K562 (cell line): ENCODE results near the gene TBL2. TPM values are rescaled to one million over a fixed set of nuclear protein-coding genes. Genes with fewer than 3 reads are reported as not detected.

Source experiments
- ARID2 ChIP-seq: fragments of 450-650 bp; IDR thresholded peaks from 2 replicates; pipeline ENCODE4 v1.6.1; 2017; ENCODE audit warnings: antibody characterized with exemption, mild to moderate bottlenecking
- KHSRP ChIP-seq: fragments of 450-650 bp; IDR thresholded peaks from 2 replicates; pipeline ENCODE4 v1.6.1; 2017
- KLF6 ChIP-seq: fragments of 250-450 bp; sonication (Bioruptor Pico); IDR thresholded peaks from 2 replicates; pipeline ENCODE4 v1.4.0; 2020; ENCODE audit warnings: mild to moderate bottlenecking, moderate library complexity, borderline replicate concordance
- MAZ ChIP-seq, 2 experiments: fragments of 450-650 bp in 1 of 2; sonication (generic) in 1 of 2; formaldehyde crosslinking; IDR thresholded peaks in 1 of 2; conservative IDR thresholded peaks in 1 of 2; 2 replicates each; pipeline versions ENCODE4 v1.4.0 to v1.5.0; 2020; ENCODE audit warnings: mild to moderate bottlenecking in 1 of 2, missing genetic modification reagents in 1 of 2
- MCM2 ChIP-seq: fragments of 450-650 bp; IDR thresholded peaks from 2 replicates; pipeline ENCODE4 v1.6.1; 2017; ENCODE audit warnings: low read depth, mild to moderate bottlenecking
- NBN ChIP-seq: fragments of 450-650 bp; IDR thresholded peaks from 2 replicates; pipeline ENCODE4 v1.6.1; 2016; ENCODE audit warnings: low read depth, mild to moderate bottlenecking
- NR1H2 ChIP-seq: sonication (generic); formaldehyde crosslinking; IDR thresholded peaks from 2 replicates; pipeline ENCODE4 v1.4.0; 2020; ENCODE audit warnings: mild to moderate bottlenecking, missing genetic modification reagents
- NR3C1 ChIP-seq: sonication (generic); formaldehyde crosslinking; IDR thresholded peaks from 2 replicates; pipeline ENCODE4 v1.8.1; 2022; ENCODE audit warnings: missing genetic modification reagents
- NUFIP1 ChIP-seq: fragments of 450-650 bp; IDR thresholded peaks from 2 replicates; pipeline ENCODE4 v1.6.1; 2018; ENCODE audit not compliant: partially characterized antibody
- RB1 ChIP-seq: fragments of 450-650 bp; IDR thresholded peaks from 2 replicates; pipeline ENCODE4 v1.6.1; 2017; ENCODE audit warnings: low read depth, mild to moderate bottlenecking
- TEAD1 ChIP-seq, 2 experiments: fragments of 450-650 bp in 1 of 2; sonication (generic) in 1 of 2; formaldehyde crosslinking; IDR thresholded peaks; 2 replicates each; pipeline versions ENCODE4 v1.4.0 to v1.8.0; 2020 to 2022; ENCODE audit warnings: mild to moderate bottlenecking in 2 of 2, missing genetic modification reagents in 1 of 2
- TRIM24 ChIP-seq, 2 experiments: fragments of 450-650 bp; IDR thresholded peaks; 2 replicates each; pipeline ENCODE4 v1.6.1; 2016
- USF1 ChIP-seq: sonication (generic); formaldehyde crosslinking; IDR thresholded peaks from 2 replicates; pipeline ENCODE4 v1.9.0; 2022; ENCODE audit warnings: mild to moderate bottlenecking, missing genetic modification reagents
- ZNF124 ChIP-seq: sonication (generic); formaldehyde crosslinking; IDR thresholded peaks from 2 replicates; pipeline ENCODE4 v1.8.1; 2022; ENCODE audit warnings: missing genetic modification reagents
- ZNF143 ChIP-seq: sonication (generic); formaldehyde crosslinking; IDR thresholded peaks from 2 replicates; pipeline ENCODE4 v1.9.0; 2022; ENCODE audit warnings: mild to moderate bottlenecking, missing genetic modification reagents
- ZNF224 ChIP-seq: sonication (generic); formaldehyde crosslinking; IDR thresholded peaks from 2 replicates; pipeline ENCODE4 v1.8.0; 2022; ENCODE audit warnings: mild to moderate bottlenecking, missing genetic modification reagents
- ZNF239 ChIP-seq: fragments of 250-450 bp; sonication (Bioruptor Pico); IDR thresholded peaks from 2 replicates; pipeline ENCODE4 v1.4.0; 2020; ENCODE audit warnings: mild to moderate bottlenecking
- ZNF318 ChIP-seq, 2 experiments: fragments of 450-650 bp; IDR thresholded peaks; 2 replicates each; pipeline ENCODE4 v1.6.1; 2016; ENCODE audit warnings: mild to moderate bottlenecking in 2 of 2, borderline replicate concordance in 1 of 2, low read depth in 1 of 2, moderate library complexity in 1 of 2
- ZNF699 ChIP-seq: fragments of 250-450 bp; sonication (Bioruptor Pico); IDR thresholded peaks from 2 replicates; pipeline ENCODE4 v1.8.0; 2021; ENCODE audit warnings: mild to moderate bottlenecking, moderate library complexity; ENCODE audit not compliant: insufficient replicate concordance
- polyA plus RNA-seq, 8 experiments: library from polyadenylated mRNA; depleted of rRNA in 4 of 8; stranded (reverse) in 5 of 8; unstranded in 3 of 8; fragments of >200 nt; fragmentation: Nextera tagmentation in 2 of 8; fragmentation: Illumina TruSeq in 1 of 8; extraction: Ambion mirVana in 2 of 8; extraction: Trizol in 1 of 8; gene quantifications; 2 replicates each; pipeline versions ENCODE4 v1.2.1 to v1.2.3, GENCODE V29; 2011 to 2014; ENCODE audit warnings: inconsistent platforms in 1 of 8, missing spikeins in 1 of 8
- total RNA-seq, 7 experiments: library from RNA; depleted of rRNA in 6 of 7; stranded (reverse); fragments of >200 nt in 6 of 7; fragmentation: Illumina TruSeq in 2 of 7; extraction: Trizol in 2 of 7; gene quantifications; 2 replicates each; pipeline versions ENCODE4 v1.2.1 to v1.2.3, GENCODE V29; 2011 to 2021; ENCODE audit warnings: low replicate concordance in 1 of 7

The TBL2 gene
- total and polyA plus RNA-seq, 9 of the 15 experiments (the other 6 are each of a cell fraction or from before 2014, with no cell fraction given), result 2.5 to 123 (median 49.2) TPM

- no peak for TF ChIP-seq ZNF318 (IDR thresholded peaks at IDR 0.05; ENCODE audit: borderline replicate concordance in 1 of 2, low read depth in 1 of 2)
- TF ChIP-seq ZNF143 (CRISPR knock-in tag), result 0 out of 2 replicates have a peak, but pooled peaks have one; percentile 19
- TF ChIP-seq ARID2, result peak; percentile 81; the same call in 1 of the 2 replicates
- TF ChIP-seq KLF6 (CRISPR knock-in tag), result no peak
- no peak for TF ChIP-seq NBN
- peak; percentile 46; the same call in 1 of the 2 replicates for TF ChIP-seq NR3C1 (CRISPR knock-in tag)
- no peak for TF ChIP-seq TEAD1 (CRISPR knock-in tag; IDR thresholded peaks at IDR 0.05)
- TF ChIP-seq TRIM24 (IDR thresholded peaks at IDR 0.05), result no peak
- TF ChIP-seq RB1, result peak; percentile 45; the same call in 1 of the 2 replicates
- no peak for TF ChIP-seq MCM2
- TF ChIP-seq ZNF699, result no peak
- TF ChIP-seq ZNF224 (CRISPR knock-in tag), result no peak
- no peak for TF ChIP-seq ZNF124 (CRISPR knock-in tag)
- TF ChIP-seq USF1, result peak; percentile 28; the same call in 1 of the 2 replicates
- TF ChIP-seq NUFIP1, result no peak
- TF ChIP-seq MAZ (CRISPR knock-in tag; conservative IDR thresholded peaks at IDR 0.05 in 1 of 2, IDR thresholded peaks at IDR 0.05 in 1 of 2), result peak; percentile 40 to 67; a peak in 3 of 4 replicates
- TF ChIP-seq NR1H2, result no peak
- no peak for TF ChIP-seq ZNF239 (CRISPR knock-in tag)
- no peak for TF ChIP-seq KHSRP
Observed at GRCh38 chr7:73606801-73607691, 28.7 kb upstream of the TBL2 start (continued).
